Measurements from ENCODE around the gene ACOT11. TPM values are rescaled to one million over a fixed set of nuclear protein-coding genes. Genes with fewer than 3 reads are reported as not detected.

Gene ACOT11
- total RNA-seq, 1 donor from 2014 or later: 0.51 TPM

DNA sequence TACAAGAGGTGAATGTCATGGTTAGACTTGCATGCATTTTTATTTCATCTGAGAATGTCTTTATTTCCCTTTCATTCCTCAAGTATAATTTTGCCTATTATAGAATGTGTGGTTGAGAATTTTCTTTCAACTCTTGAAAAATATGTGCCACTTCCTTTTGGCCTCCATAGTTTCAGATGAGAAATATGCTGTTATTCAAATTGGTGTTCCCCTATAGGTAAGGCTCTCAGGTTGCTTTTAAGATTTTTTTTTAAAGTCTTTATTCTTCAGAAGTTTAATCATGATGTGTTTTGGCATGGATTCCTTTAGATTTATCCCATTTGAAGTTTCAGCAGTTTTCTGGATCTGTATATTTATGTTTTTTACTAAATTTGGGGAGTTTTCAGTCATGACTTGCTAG lies 95.7 kb downstream of the ACOT11 start:
- H3K4me3 ChIP-seq: no peak overlapping the region
- no peak for DNase-seq (ENCODE audit: low spot score)
- H3K9me3 Mint-ChIP-seq: peaks cover 11% of the 10 kb centered on the region
- no peaks in the 10 kb centered on the region for H3K79me2 ChIP-seq (ENCODE audit: low read depth)
- H2AFZ ChIP-seq (replicated peaks): no peak overlapping the region
- no peaks in the 10 kb centered on the region for H3F3A ChIP-seq (ENCODE audit: low read depth)
- no peak overlapping the region for H3K9ac ChIP-seq
- TF ChIP-seq, protein P1, sequence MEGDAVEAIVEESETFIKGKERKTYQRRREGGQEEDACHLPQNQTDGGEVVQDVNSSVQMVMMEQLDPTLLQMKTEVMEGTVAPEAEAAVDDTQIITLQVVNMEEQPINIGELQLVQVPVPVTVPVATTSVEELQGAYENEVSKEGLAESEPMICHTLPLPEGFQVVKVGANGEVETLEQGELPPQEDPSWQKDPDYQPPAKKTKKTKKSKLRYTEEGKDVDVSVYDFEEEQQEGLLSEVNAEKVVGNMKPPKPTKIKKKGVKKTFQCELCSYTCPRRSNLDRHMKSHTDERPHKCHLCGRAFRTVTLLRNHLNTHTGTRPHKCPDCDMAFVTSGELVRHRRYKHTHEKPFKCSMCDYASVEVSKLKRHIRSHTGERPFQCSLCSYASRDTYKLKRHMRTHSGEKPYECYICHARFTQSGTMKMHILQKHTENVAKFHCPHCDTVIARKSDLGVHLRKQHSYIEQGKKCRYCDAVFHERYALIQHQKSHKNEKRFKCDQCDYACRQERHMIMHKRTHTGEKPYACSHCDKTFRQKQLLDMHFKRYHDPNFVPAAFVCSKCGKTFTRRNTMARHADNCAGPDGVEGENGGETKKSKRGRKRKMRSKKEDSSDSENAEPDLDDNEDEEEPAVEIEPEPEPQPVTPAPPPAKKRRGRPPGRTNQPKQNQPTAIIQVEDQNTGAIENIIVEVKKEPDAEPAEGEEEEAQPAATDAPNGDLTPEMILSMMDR (IDR thresholded peaks at IDR 0.05): no peak
- TF ChIP-seq EZH2phosphoT487 (IDR thresholded peaks at IDR 0.05): no peak
- TF ChIP-seq EZH2 (IDR thresholded peaks at IDR 0.05): no peak
- H3K4me3 Mint-ChIP-seq: no peak overlapping the region
- H3K27me3 Mint-ChIP-seq (ENCODE audit: insufficient read depth, low read depth): no peaks in the 10 kb centered on the region
- no peaks in the 10 kb centered on the region for H3K36me3 Mint-ChIP-seq
- no peak overlapping the region for H3K4me2 ChIP-seq
- no peaks in the 10 kb centered on the region for H3K27me3 ChIP-seq
- no peaks in the 10 kb centered on the region for H3K4me1 ChIP-seq
- no peaks in the 10 kb centered on the region for H3K9me3 ChIP-seq (ENCODE audit: low read depth)
- no peak overlapping the region for H3K27ac Mint-ChIP-seq
- H4K20me1 ChIP-seq (ENCODE audit: low read depth): no peaks in the 10 kb centered on the region
- no peaks in the 10 kb centered on the region for H3K4me1 Mint-ChIP-seq
- H3K27ac ChIP-seq: no peak overlapping the region
- no peaks in the 10 kb centered on the region for H3K36me3 ChIP-seq

DNA sequence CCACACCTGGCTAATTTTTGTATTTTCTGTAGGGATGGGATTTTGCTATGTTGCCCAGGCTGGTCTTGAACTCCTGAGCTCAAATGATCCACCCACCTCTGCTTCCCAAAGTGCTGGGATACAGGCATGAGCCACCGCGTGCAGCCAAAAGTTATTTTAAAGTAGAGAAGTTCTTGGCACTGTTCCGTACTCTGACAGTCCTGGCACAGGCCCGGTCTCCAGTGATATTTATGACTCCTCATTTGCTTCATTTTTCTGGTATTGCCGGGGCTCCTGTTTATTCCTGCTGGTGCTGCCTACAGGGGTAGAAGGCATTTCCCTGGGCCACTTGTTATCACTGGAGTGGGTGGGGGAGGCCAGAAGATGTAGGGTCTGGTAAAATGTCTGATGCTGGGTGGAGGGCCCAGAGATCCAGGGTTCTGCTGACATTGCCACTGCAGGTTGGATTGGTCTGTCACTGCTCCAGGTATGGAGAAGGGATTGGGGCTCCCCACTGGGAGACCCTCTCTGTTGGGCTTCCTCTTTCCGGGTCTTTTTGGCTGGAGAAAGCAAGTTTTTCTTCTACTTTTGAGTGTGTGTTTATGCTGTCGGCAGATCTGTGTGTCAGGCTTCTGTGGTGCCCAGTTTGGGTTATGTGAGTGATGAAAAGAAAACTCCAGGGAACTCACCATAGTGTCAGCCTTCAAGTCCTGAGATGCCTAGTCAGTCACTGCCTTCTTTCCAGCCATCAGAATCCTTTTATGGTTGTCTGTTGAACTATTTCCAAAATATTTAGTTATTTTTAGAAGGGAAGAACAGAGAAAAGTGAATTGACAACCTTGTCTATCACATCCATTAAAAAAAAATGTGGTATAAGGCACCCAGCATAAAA lies 98.0 kb downstream of the ACOT11 start:
- Mint-ChIP-seq H3K4me1 (no peaks in the 10 kb centered on the region), H3K27me3 (ENCODE audit: insufficient read depth, low read depth) (no peaks in the 10 kb centered on the region), H3K36me3 (no peaks in the 10 kb centered on the region), H3K4me3 (no peak overlapping the region), H3K27ac (no peak overlapping the region), H3K9me3 (peaks cover 11% of the 10 kb centered on the region)
- H3K36me3 ChIP-seq: no peaks in the 10 kb centered on the region
- no peak overlapping the region for H3K9ac ChIP-seq
- TF ChIP-seq, protein P1 (IDR thresholded peaks at IDR 0.05): no peak
- TF ChIP-seq EZH2phosphoT487 (IDR thresholded peaks at IDR 0.05) (no peak), EZH2 (IDR thresholded peaks at IDR 0.05) (no peak)
- no peak overlapping the region for H3K4me2 ChIP-seq
- no peaks in the 10 kb centered on the region for H3K27me3 ChIP-seq
- no peaks in the 10 kb centered on the region for H3K79me2 ChIP-seq (ENCODE audit: low read depth)
- H2AFZ ChIP-seq (replicated peaks): no peak overlapping the region
- no peak overlapping the region for H3K4me3 ChIP-seq
- H3F3A ChIP-seq (ENCODE audit: low read depth): no peaks in the 10 kb centered on the region
- no peak overlapping the region for H3K27ac ChIP-seq
- no peaks in the 10 kb centered on the region for H3K4me1 ChIP-seq
- no peaks in the 10 kb centered on the region for H4K20me1 ChIP-seq (ENCODE audit: low read depth)
- DNase-seq (ENCODE audit: low spot score): no peak
- H3K9me3 ChIP-seq (ENCODE audit: low read depth): no peaks in the 10 kb centered on the region

DNA sequence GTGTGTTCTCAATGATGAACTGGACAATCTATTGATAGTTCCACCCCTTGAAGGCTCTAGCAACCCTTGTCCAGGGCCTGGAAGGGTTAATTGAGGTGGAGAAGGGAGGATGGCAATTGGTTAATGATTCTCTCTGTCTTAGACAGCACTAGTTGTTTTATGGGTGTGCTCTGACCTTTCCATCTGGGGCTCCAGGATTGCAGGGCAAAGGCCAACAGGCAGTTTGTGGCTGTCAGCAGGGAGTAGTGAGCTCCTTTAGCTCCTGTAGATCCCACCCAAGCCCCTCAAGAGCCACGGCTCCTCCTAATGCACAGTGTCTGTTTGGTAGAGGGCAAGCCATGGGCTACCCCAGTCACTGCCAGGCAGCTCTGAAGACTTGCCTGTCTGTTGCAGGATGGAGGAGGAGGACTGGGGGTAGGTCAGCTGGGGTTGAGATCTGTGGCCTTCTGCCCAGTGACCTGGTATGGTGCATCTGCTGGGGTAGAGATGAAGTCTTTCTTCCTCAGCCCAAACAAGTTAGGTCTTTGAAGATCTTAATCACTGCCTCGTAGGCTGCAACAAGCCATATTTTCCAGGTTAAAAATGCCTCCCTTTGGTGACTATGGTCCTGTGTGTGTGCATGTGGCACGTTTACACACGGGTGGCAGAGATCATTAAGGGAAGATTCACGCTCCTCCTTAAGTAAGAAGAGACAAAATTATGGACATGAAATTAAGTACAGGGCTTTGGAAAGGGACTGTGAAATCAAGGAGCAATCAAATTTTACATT lies 101.3 kb downstream of the ACOT11 start:
- peaks cover 3% of the 10 kb centered on the region for H3K27me3 Mint-ChIP-seq (ENCODE audit: insufficient read depth, low read depth)
- Histone ChIP-seq H3K4me2 (no peak overlapping the region), H3K4me3 (no peak overlapping the region), H3K27me3 (no peaks in the 10 kb centered on the region), H3K9ac (no peak overlapping the region), H3F3A (ENCODE audit: low read depth) (no peaks in the 10 kb centered on the region), H2AFZ (replicated peaks) (no peak overlapping the region), H3K27ac (no peak overlapping the region), H3K9me3 (ENCODE audit: low read depth) (no peaks in the 10 kb centered on the region), H4K20me1 (ENCODE audit: low read depth) (no peaks in the 10 kb centered on the region), H3K79me2 (ENCODE audit: low read depth) (no peaks in the 10 kb centered on the region), H3K4me1 (no peaks in the 10 kb centered on the region), H3K36me3 (no peaks in the 10 kb centered on the region)
- H3K9me3 Mint-ChIP-seq: no peaks in the 10 kb centered on the region
- TF ChIP-seq, protein P1 (IDR thresholded peaks at IDR 0.05): no peak
- TF ChIP-seq EZH2 (IDR thresholded peaks at IDR 0.05) (no peak), EZH2phosphoT487 (IDR thresholded peaks at IDR 0.05) (no peak)
- no peak for DNase-seq (ENCODE audit: low spot score)
- H3K4me3 Mint-ChIP-seq: no peak overlapping the region
- no peaks in the 10 kb centered on the region for H3K36me3 Mint-ChIP-seq
- H3K27ac Mint-ChIP-seq: no peak overlapping the region
- H3K4me1 Mint-ChIP-seq: no peaks in the 10 kb centered on the region

Measured in neural progenitor cell (in vitro differentiated cells).